NCI-H2227 (cell line): ENCODE measurements around the gene ARID5B.

ENCODE experiments used
- DNase-seq: peaks from one replicate; lab custom pipeline; 2025; ENCODE audit not compliant: unreplicated experiment; lab: John Stamatoyannopoulos, UW

The ARID5B gene

DNA sequence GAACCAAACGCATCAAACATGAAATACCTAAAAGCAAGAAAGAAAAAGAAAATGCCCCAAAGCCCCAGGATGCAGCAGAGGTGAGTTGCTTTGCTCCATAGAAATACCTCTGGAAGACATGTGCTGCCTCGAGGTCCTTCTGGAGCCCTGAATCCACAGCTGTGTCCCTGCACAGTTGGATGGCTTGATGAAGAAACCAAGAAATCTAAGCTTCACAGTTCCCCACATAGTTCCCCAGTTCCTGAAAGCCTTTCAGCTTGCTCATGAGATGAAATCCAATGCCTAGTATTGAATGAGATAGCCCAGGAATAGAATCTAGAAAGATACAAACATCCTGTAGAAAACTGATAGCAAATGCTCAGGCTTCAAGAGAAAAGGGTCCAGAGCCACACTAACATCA lies 184.3 kb downstream of the ARID5B start:
- DNase-seq, result no peak

DNA sequence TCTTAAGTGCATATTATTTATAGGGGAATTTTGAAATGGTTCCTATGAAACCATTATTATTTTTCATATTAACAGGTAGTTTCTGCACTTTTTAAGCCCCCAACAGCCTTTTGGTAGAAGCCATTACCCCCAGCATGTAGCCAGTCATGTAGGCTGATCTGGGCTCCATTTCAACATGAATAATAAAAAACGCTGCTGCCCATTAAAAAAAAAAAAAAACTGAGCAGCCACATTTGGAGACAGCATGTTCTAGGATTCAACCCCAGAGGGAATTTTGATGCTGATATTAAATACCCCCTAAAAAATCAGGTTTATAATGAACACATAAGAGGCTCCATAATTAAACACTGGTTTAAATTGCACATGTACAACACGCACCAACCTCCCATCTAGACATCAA lies 185.8 kb downstream of the ARID5B start:
- no peak for DNase-seq

DNA sequence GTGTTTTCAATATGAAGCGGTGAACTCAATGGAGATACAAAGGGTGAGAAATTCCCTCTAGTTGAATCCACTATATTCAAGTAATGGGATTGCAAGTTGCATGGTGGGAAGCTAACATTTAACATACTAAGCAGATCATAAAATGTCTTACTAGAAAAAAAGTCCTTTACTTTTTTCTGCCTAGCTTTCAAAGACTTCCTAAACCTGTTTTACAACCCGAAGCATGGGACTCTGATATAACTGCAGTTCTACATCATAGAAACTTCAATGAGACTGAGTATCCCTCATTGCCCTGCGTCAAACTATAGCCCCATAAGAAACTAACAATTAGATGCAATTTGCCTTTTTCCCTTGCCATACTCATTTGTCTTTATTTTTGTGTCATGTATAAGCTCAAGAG lies 187.3 kb downstream of the ARID5B start:
- DNase-seq, result no peak

DNA sequence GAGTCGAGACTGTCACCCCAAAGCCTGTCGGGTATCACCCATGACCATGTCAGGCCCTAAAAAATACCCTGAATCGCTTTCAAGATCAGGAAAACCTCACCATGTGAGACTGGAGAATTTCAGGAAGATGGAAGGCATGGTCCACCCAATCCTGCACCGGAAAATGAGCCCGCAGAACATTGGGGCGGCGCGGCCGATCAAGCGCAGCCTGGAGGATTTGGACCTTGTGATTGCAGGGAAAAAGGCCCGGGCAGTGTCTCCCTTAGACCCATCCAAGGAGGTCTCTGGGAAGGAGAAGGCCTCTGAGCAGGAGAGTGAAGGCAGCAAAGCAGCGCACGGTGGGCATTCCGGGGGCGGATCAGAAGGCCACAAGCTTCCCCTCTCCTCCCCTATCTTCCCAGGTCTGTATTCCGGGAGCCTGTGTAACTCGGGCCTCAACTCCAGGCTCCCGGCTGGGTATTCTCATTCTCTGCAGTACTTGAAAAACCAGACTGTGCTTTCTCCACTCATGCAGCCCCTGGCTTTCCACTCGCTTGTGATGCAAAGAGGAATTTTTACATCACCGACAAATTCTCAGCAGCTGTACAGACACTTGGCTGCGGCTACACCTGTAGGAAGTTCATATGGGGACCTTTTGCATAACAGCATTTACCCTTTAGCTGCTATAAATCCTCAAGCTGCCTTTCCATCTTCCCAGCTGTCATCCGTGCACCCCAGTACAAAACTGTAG lies 191.0 kb downstream of the ARID5B start:
- DNase-seq, result no peak

DNA sequence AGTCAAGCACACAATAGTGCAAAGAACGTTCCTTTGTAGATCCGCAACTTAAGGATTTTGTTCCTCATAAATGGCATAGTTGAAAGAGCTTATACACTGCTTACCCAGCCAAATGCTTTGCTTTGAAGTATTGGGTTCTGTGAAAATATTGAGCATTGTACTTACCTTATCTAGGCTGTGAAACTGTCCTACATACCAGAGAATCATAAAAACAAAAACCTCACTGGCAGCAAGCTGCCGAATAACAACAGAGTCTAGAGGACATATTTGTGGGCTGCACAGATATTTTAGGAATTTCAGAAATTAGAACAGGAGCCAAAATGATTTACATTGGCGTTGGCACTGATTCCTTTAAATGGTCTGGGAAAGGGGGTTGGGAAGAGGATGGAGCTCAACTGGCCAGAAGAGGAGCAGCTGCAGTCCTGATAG lies 192.4 kb downstream of the ARID5B start:
- DNase-seq, result no peak

DNA sequence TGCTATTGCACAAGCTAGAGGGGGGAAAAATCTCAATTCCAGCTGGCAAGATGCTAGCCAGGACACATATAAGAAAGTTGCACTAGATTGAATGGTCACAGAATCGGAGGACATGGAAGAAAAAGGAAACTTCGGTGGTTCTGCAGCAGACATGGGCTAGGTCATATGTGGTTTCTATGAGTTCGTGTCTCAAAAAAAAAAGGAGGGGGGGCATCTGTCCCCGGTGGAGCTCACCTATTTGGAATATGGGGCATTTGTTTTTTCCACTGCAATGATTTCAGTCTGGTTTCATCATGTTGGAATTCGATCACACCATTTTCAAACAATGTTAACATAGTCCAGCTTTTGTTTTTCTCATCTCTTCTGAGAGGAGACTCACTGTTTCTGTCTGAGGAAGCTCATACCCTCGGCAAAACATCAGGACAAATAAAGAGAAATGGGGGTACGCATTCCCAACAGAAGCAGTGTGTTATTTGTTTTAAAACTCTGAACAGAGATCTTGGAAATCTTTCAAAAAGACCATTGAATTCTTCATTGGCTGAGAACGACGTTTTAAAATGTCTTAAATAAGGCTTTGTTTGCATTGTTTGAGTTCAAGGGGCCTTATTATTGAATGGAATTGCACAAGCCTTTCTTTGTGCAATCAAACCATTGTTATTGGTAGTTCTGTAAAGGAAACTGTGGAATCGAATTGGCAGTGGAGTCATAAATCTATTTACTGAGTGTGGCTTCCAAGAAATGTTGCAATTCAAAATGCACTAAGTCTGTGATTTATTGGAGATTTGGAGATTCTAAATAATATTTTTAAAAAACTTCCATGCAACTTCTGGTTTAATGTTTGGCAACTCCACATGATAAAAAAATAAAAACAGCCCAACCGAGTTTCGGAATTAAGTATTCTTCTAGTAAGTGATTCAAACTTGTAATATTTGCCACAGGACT lies 194.0 kb downstream of the ARID5B start:
- DNase-seq, result no peak

DNA sequence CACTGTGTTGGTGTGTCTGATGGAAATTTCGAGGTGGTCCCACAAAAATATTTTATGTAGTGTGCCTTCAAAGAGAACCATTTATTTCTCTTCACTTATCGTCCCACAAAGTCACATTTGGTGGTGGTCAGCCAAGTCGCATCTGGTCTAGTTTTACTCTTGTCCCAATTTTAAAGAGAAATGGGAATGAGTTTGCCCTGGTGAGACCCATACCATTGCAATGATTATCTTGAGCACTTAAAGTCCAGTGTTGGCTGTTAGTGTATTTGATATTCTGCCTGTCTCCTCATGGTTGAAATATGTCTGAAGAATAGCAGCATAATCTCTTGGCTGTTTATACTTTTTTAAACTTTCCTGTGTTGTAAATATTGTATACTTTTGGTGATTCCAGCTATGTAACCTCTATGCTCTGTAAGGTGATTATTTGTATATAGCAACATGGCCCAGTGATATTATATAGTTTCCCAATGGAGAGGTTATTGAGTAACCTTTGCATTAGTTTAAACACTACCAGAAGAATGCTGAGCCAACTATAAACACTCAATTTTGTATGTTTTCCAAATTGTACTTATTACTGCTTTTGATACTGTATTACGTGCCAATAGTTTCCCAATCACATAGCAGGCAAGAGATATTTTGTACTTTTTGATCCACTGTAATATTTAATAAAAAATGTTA lies 194.9 kb downstream of the ARID5B start:
- DNase-seq, result no peak

DNA sequence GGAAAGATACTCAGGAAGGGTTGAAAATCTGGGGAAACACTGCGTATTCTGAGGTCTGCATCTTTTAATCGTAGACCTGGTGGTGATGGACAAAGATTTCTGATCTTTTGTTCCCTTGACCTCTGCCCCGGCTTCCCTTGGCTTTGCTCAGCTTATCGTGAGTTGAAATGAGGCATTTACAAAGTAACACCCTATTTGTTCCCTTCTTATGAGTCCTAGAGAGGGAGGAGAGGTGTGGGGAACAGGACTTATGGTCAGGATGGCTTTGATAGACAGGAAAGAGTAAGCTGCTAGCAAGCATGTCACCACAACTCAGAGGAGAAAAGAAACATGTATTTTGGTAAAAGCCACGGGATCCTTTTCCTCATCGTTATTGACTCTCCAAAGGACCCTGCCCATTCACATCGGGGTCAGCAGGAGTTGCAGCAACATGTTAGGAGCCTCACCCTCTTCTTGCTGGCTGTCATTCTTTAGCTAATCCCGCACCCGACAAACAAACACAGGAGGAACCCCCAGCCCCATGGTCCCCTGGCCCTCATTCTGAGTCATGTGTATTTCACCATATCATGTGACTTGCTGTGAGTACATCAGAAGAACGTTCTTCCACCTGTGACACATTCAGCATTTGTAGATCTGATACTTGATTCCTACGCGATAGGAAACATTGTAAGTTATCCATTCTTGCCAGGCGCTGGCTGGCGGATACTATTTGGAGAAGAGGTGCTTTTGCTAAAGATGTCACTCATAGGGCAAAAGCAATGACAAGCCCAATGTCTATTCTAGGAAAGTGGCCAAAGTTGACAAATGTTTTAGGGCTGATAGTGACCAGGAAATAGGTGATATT lies 197.0 kb downstream of the ARID5B start:
- DNase-seq, result no peak

DNA sequence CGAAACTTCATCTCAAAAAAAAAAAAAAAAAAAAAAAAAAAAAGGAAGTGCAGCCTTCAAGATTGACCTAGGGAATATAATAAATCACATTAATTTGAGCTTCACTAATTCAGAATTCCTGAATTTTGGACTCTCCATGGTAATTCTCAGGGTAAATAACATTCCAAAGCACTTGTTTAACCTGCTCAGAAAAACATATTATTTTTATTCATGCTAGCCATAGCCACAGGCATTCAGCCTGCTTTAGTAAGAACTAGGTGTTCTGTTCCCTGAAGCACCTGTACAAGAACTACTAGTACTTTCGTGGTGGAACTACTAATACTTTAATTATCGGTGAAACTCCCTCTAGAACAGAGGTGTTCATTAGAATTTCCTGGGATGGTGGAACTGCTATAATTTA lies 197.8 kb downstream of the ARID5B start:
- no peak for DNase-seq

DNA sequence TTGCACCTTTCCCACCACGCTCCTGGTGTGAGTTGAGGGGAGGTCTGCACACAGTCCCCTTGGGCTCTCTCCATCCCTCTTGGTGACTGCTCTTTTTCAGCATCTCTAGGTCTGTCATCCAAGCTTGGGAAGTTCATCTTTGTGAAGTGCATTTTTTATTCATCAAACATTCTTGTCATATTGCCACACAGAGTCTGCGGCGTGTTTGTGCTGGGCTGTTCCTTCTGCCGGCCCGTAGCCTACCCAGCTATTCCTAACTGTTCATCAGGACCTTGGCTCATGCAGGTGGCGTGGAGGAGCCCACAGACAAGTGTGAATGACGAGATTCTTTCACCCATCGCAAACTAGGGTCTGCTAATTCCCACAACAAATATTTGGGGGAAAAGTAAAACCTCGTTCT lies 202.4 kb downstream of the ARID5B start:
- DNase-seq, result no peak

DNA sequence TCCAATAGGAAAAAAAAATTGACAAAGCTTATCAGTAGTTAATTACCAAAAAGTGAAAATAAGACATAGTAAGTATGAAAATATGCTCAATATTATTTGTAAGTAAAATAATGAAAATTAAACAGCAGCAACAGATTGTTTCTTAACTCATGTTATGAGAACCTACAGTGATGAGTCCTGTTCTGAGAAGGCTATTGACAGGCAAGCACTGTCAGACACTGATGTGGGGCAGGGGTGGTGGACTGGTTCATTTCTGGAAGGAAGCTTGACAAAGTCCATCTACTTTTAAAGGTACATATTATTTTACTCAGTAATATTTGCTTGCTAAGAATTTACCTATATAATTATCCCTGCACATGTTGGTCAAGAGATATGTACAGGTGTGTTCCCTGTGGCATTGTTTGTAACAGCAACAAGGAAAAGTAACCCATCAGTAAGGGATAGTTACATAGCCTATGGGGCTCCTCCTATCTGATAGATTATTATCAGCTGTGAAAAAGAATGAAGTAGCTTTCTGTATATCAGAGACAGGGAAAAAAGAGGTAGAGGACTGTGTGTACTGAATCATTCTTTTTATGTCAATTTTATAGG lies 205.5 kb downstream of the ARID5B start:
- no peak for DNase-seq

DNA sequence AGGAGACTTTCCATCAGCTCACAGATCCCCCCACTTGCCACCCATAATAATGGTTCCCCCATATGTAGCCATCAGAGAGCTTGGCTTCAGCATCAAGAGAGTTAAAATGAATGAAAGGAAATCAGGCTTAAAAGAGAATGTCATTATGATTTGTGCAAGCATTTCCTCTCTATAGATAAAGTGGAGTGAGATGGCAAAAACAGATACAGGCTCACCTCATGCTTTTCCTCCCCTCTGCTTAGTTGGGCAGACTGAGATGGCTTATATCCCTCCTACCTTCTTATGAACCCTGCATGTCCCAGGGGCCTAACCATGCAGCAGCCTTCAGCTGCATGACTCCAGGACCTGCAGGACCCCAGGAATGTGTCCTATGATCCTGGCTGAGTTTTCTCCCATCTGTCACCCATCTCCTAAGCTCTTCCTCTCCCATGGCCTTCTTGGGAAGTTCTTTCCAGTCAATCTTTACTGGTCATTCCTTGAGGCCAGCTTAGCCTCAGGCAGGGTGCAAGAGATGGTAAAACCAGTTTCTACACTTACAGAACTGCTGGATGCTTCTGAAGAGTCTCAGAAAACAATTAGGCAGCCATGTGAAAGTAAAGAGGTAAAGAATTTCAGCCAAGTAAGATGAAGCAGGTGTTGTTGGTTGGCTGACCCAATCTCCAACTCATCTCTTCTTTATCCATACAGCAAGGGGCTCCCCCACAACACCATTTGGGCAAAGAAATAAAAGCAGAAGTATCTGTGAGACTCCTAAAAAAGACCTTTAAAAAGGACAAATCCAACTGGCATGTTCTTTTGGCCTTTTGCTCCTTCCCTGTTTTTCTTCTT lies 207.5 kb downstream of the ARID5B start:
- no peak for DNase-seq

DNA sequence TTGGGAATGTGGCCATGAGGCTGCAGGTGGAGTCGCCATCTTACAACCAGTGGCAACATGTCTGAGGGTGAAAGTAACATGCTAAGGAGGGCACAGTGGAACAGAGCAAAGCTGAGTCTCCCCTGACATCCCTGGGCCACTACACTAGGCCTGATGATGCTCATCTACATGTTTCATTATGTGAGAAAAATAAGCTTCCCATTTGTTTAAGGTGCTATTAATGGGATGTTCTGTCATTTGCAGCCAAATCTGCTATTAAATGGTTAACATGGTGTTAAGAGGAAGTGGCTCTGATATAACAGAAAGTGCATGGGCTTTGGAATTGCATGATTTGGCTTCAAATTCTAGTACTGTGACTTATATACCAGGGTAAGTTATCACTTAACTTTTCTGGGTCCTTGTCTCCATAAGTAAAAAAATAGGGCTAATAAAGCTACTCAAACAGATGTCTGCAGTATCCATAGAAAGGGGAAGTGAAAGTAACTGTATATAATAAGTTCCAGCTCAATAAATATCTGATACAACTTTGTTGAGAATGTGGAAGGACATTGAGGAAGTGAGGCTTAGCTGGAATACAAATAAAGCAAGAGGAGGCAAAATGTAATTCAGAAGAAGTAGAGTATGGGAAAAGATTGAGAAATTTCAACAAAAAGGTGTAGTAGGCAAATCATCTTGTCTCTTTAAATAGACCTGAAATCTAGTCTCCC lies 208.2 kb downstream of the ARID5B start:
- no peak for DNase-seq

DNA sequence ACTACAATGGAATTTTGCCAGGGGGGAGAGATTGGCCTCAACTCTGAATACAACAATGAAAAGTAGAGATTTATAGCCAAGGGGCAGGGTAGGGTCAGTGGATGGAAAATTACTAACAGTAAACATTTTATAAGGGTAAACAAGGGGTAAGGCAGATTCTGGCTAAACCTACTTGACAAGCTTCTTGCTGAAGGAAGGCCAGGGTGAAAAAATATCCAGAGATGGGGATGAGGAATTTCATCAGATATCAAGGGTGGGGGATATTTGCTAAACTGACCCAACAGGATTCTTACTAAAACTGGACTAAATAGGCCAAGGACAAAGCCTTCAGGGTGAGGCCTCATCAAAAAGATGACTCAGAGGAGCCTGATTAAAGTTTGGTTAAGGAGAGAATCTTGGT lies 210.8 kb downstream of the ARID5B start:
- no peak for DNase-seq

DNA sequence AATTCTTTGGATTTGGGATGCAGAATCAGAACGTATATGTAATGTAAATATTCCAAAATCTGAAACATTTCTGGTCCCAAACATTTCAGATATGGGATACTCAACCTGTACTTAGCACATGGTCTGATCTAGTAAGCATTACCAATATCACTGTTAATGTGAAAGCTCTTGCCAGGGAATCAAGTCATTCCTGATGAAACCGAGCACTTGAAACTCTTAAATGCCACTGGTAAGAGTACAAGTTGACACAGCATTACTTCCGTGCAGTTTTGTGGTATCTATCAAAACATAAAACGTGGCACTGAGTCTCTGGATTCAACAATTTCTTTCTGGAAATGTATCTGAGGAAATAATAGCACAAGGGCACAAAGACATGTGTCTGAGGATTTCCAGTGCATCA lies 211.5 kb downstream of the ARID5B start:
- no peak for DNase-seq

DNA sequence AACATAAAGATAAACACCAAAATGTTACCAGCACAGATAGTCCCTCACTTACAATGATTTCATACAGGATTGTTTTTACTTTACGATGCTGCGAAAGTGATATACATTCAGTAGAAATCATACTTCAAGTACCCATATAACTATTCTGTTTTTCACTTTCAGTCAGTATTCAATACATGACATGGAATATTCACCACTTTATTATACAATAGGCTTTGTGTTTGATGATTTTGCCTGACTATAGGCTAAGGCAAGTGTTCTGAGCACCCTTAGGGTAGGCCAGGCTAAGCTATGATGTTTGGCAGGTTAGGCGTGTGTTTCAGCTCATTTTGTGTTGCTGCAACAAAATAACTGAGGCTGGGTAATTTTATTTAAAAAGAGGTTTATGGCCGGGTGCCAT lies 212.2 kb downstream of the ARID5B start:
- DNase-seq, result no peak

DNA sequence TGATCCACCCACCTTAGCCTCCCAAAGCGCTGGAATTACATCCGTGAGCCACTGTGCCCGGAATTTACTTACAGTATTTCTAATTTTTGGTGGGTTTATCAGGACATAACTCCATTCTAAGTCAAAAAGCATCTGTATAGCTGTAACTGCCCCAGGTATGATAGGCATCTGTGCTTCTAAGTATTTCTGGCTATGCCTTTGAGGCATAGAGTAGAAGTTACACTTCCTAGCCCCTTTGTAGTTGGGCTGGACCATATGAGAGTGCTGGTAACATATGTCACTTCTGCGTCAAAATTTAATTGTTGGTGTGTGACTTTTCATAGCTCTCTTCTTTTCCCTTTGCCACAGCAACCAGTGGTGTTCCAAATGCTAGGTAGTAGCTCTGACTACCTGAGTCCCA lies 213.8 kb downstream of the ARID5B start:
- DNase-seq, result no peak

DNA sequence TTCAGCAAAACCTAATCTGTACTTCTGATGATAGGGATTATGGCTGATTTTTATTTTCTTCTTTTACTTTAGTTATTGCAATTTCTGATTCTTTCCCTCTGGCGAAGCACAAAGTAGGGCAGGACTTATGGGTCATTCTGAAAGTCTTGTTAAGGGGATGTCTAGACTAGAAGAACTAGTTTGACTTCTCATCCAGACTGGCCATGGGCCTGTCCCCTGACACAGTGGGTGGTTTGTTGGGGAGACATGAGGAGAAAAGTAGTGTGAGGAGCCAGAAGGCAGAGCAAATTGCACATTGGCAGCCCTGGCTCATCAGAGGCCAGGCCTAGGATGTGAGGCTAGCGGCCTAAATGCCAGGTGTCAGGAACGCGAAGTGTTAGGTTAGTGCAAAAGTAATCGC lies 214.3 kb downstream of the ARID5B start:
- DNase-seq, result no peak

DNA sequence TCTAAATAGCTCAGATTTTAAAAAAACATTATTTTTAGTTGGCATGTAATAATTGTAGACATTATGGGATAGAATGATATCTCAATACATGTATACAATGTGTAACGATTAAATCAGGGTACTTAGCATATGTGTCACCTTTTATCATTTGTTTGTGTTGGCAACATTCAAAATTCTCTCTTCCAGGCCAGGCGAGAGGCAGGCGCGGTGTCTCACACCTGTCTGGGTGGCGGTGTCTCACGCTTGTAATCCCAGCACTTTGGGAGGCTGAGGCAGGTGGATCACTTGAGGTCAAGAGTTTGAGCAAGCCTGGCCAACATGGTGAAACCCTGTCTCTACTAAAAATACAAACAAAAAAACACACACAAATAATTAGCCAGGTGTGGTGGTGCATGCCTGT lies 215.4 kb downstream of the ARID5B start:
- no peak for DNase-seq
